ENCODE results near the gene FUBP3. TPM values are rescaled to one million over a fixed set of nuclear protein-coding genes. Genes with fewer than 3 reads are reported as not detected.

FUBP3 gene
- polyA plus RNA-seq, 3 donors = 9.5 to 17.3 (median 16.3) TPM

DNA sequence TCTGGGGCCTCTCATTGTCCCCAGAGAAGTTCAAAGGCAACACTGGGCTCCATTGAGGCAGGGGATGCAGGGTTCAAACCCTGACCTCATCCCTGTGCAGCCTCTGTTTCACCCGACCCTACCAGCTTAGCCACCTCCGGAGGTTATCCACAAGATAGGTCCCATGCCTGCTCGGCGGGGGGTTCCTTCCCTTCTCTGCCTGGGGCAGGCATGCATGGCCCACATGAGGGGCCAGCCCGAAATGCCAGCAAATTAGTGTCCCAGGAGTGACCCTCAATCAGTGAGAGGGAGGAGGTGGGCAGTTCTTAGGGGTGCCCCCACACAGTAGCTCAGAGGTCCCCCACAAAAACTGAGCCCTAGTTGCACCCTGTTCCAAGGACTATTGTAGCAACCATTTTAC, 24.8 kb upstream of the FUBP3 start:
- intact Hi-C loops (cut with micrococcal nuclease) = no loop called here
- no peak overlapping the region for H3K27ac ChIP-seq (ENCODE audit: low read depth in 1 of 2, low read length in 2 of 2)
- no peak overlapping the region for H3K9ac ChIP-seq (ENCODE audit: insufficient read depth, low read length, poor library complexity, severe bottlenecking)
- peaks cover 0 to 11% (median 4%) of the 10 kb centered on the region in 7 donors for H3K9me3 Mint-ChIP-seq
- H3K4me1 ChIP-seq (ENCODE audit: control insufficient read depth in 1 of 2, insufficient read depth in 2 of 2, low read length in 2 of 2) = no peaks in the 10 kb centered on the region
- H3K4me1 Mint-ChIP-seq = no peaks in the 10 kb centered on the region
- peaks cover 11 to 27% (median 11%) of the 10 kb centered on the region in 3 donors for H3K27me3 Mint-ChIP-seq (ENCODE audit: low read depth in 3 of 3)
- no peak for DNase-seq
- H2AFZ ChIP-seq (ENCODE audit: insufficient read depth, low read depth, low read length, poor library complexity, severe bottlenecking) = no peak overlapping the region
- H3K36me3 Mint-ChIP-seq = no peaks in the 10 kb centered on the region
- H3K27ac Mint-ChIP-seq = no peak overlapping the region
- TF ChIP-seq, protein P1, sequence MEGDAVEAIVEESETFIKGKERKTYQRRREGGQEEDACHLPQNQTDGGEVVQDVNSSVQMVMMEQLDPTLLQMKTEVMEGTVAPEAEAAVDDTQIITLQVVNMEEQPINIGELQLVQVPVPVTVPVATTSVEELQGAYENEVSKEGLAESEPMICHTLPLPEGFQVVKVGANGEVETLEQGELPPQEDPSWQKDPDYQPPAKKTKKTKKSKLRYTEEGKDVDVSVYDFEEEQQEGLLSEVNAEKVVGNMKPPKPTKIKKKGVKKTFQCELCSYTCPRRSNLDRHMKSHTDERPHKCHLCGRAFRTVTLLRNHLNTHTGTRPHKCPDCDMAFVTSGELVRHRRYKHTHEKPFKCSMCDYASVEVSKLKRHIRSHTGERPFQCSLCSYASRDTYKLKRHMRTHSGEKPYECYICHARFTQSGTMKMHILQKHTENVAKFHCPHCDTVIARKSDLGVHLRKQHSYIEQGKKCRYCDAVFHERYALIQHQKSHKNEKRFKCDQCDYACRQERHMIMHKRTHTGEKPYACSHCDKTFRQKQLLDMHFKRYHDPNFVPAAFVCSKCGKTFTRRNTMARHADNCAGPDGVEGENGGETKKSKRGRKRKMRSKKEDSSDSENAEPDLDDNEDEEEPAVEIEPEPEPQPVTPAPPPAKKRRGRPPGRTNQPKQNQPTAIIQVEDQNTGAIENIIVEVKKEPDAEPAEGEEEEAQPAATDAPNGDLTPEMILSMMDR (IDR thresholded peaks at IDR 0.05) = no peak
- no peak overlapping the region for H3K4me2 ChIP-seq (replicated peaks; ENCODE audit: extremely low read depth, low read length, poor library complexity, severe bottlenecking)
- H3K79me2 ChIP-seq (ENCODE audit: insufficient read depth, low read length) = no peaks in the 10 kb centered on the region
- H3K9me3 ChIP-seq (replicated peaks in 1 of 2; ENCODE audit: control insufficient read depth in 1 of 2, insufficient read depth in 1 of 2, low read length in 2 of 2) = no peaks in the 10 kb centered on the region
- no peak overlapping the region for H3K4me3 Mint-ChIP-seq
- H4K20me1 ChIP-seq (ENCODE audit: insufficient read depth, low read length) = no peaks in the 10 kb centered on the region
- H3K4me3 ChIP-seq (replicated peaks in 1 of 3; ENCODE audit: low read depth in 2 of 3, low read length in 3 of 3) = no peak overlapping the region
- 90% methylated on average over 4 of the region's 5 CpGs for WGBS (ENCODE audit: insufficient coverage)
- H3K36me3 ChIP-seq (replicated peaks in 1 of 2; ENCODE audit: control insufficient read depth in 1 of 2, insufficient read depth in 2 of 2, low read length in 2 of 2) = no peaks in the 10 kb centered on the region
- no peaks in the 10 kb centered on the region for H3K27me3 ChIP-seq (ENCODE audit: control insufficient read depth in 2 of 2, insufficient read depth in 2 of 2, low read length in 2 of 2)

DNA sequence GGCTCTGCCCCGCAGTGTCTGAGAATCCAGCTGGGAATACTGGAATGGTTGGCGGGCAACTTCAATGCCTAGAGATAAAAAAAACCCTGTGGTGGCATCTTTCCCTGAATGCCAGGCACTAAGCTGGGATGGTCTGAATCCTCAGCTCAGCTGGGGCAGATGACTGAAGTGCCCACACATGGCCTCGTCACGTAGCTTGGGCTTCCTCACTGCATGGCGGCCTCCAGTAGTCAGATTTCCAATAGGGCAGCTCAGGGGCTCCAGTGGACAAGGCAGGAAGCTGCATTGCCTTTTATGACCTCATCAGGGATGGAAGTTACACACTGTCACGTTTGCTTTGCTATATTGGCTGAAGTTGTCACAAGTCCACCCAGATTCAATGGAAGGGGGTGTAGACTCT, 24.3 kb upstream of the FUBP3 start:
- H3K27ac Mint-ChIP-seq = no peak overlapping the region
- WGBS (ENCODE audit: insufficient coverage) = 93% methylated on average over 5 of the region's 6 CpGs
- H3K9ac ChIP-seq (ENCODE audit: insufficient read depth, low read length, poor library complexity, severe bottlenecking) = no peak overlapping the region
- intact Hi-C loops (cut with micrococcal nuclease) = no loop called here
- H3K9me3 Mint-ChIP-seq = peaks cover 0 to 8% (median 4%) of the 10 kb centered on the region in 7 donors
- H3K4me1 Mint-ChIP-seq = no peaks in the 10 kb centered on the region
- H3K4me1 ChIP-seq (ENCODE audit: control insufficient read depth in 1 of 2, insufficient read depth in 2 of 2, low read length in 2 of 2) = no peaks in the 10 kb centered on the region
- H3K27me3 Mint-ChIP-seq (ENCODE audit: low read depth in 3 of 3) = peaks cover 11 to 27% (median 13%) of the 10 kb centered on the region in 3 donors
- H3K27ac ChIP-seq (ENCODE audit: low read depth in 1 of 2, low read length in 2 of 2) = no peak overlapping the region
- no peak overlapping the region for H2AFZ ChIP-seq (ENCODE audit: insufficient read depth, low read depth, low read length, poor library complexity, severe bottlenecking)
- no peaks in the 10 kb centered on the region for H3K27me3 ChIP-seq (ENCODE audit: control insufficient read depth in 2 of 2, insufficient read depth in 2 of 2, low read length in 2 of 2)
- no peak for DNase-seq
- H3K36me3 Mint-ChIP-seq = no peaks in the 10 kb centered on the region
- no peak overlapping the region for H3K4me3 ChIP-seq (replicated peaks in 1 of 3; ENCODE audit: low read depth in 2 of 3, low read length in 3 of 3)
- no peak overlapping the region for H3K4me2 ChIP-seq (replicated peaks; ENCODE audit: extremely low read depth, low read length, poor library complexity, severe bottlenecking)
- H4K20me1 ChIP-seq (ENCODE audit: insufficient read depth, low read length) = no peaks in the 10 kb centered on the region
- no peaks in the 10 kb centered on the region for H3K79me2 ChIP-seq (ENCODE audit: insufficient read depth, low read length)
- no peak overlapping the region for H3K4me3 Mint-ChIP-seq
- TF ChIP-seq, protein P1 (IDR thresholded peaks at IDR 0.05) = no peak
- H3K36me3 ChIP-seq (replicated peaks in 1 of 2; ENCODE audit: control insufficient read depth in 1 of 2, insufficient read depth in 2 of 2, low read length in 2 of 2) = no peaks in the 10 kb centered on the region
- no peaks in the 10 kb centered on the region for H3K9me3 ChIP-seq (replicated peaks in 1 of 2; ENCODE audit: control insufficient read depth in 1 of 2, insufficient read depth in 1 of 2, low read length in 2 of 2)
